K562 (cell line): ENCODE data around the gene JAM2. TPM values are rescaled to one million over a fixed set of nuclear protein-coding genes. Genes with fewer than 3 reads are reported as not detected.

ENCODE experiments used
- ARID3B ChIP-seq: fragments of 250-450 bp; sonication (Bioruptor Pico); IDR thresholded peaks from 2 replicates; pipeline ENCODE4 v1.4.0; 2020; ENCODE audit warnings: borderline replicate concordance
- CCNT2 ChIP-seq: IDR thresholded peaks from 2 replicates; pipeline ENCODE4 v1.6.1; 2011; ENCODE audit warnings: borderline replicate concordance, low read depth, mild to moderate bottlenecking, moderate library complexity, mixed read lengths, low read length; ENCODE audit not compliant: insufficient read length; ENCODE audit errors: extremely low read depth
- CGGBP1 ChIP-seq: fragments of 250-450 bp; sonication (Bioruptor Pico); IDR thresholded peaks from 2 replicates; pipeline ENCODE4 v1.9.0; 2021; ENCODE audit warnings: mild to moderate bottlenecking
- CHAMP1 ChIP-seq: fragments of 450-650 bp; IDR thresholded peaks from 2 replicates; pipeline ENCODE4 v1.6.1; 2016; ENCODE audit warnings: mild to moderate bottlenecking
- DIDO1 ChIP-seq: fragments of 450-650 bp; IDR thresholded peaks from 2 replicates; pipeline ENCODE4 v1.6.1; 2016; ENCODE audit warnings: low read depth, missing biosample characterization, missing genetic modification characterization
- FIP1L1 ChIP-seq: fragments of 200-400 bp; formaldehyde crosslinking; IDR thresholded peaks from 2 replicates; pipeline ENCODE4 v1.6.1; 2018; ENCODE audit warnings: mild to moderate bottlenecking, low read depth, low read length; ENCODE audit not compliant: poor library complexity, severe bottlenecking
- FOXK2 ChIP-seq, 2 experiments: fragments of 450-650 bp; IDR thresholded peaks in 1 of 2; conservative IDR thresholded peaks in 1 of 2; 2 replicates each; pipeline ENCODE4 v1.6.1; 2016; ENCODE audit warnings: low read depth in 2 of 2, mild to moderate bottlenecking in 1 of 2
- GTF2B ChIP-seq: IDR thresholded peaks from 2 replicates; pipeline ENCODE4 v1.6.1; 2011; ENCODE audit not compliant: insufficient read length; ENCODE audit errors: extremely low read depth
- HMG20B ChIP-seq: fragments of 250-450 bp; sonication (Bioruptor Pico); IDR thresholded peaks from 2 replicates; pipeline ENCODE4 v1.5.0; 2021; ENCODE audit warnings: mild to moderate bottlenecking
- KLF1 ChIP-seq: fragments of 450-650 bp; IDR thresholded peaks from 2 replicates; pipeline ENCODE4 v1.6.1; 2016; ENCODE audit warnings: missing genetic modification characterization, missing compliant biosample characterization
- PHB2 ChIP-seq: fragments of 450-650 bp; IDR thresholded peaks from 2 replicates; pipeline ENCODE4 v1.6.1; 2017; ENCODE audit warnings: low read depth
- PHTF2 ChIP-seq: fragments of 250-450 bp; sonication (Bioruptor Pico); IDR thresholded peaks from 2 replicates; pipeline ENCODE4 v1.5.0; 2021; ENCODE audit warnings: mild to moderate bottlenecking
- POLR3A ChIP-seq: IDR thresholded peaks from 2 replicates; pipeline ENCODE4 v1.6.1; 2011; ENCODE audit warnings: borderline replicate concordance, mild to moderate bottlenecking, moderate library complexity; ENCODE audit not compliant: insufficient read length, insufficient read depth; ENCODE audit errors: extremely low read depth
- RCOR1 ChIP-seq, 2 experiments: IDR thresholded peaks; 2 replicates each; pipeline ENCODE4 v1.6.1; 2012; ENCODE audit warnings: low read depth in 2 of 2, low read length in 2 of 2, borderline replicate concordance in 1 of 2, improper control_type of control experiment in 1 of 2
- TAF1 ChIP-seq: IDR thresholded peaks from 2 replicates; pipeline ENCODE4 v1.6.1; 2011; ENCODE audit warnings: mild to moderate bottlenecking, low read length, moderate library complexity; ENCODE audit not compliant: insufficient read depth, control insufficient read depth, severe bottlenecking; ENCODE audit errors: extremely low read depth
- TRIM28 ChIP-seq: fragments of 450-650 bp; IDR thresholded peaks from 2 replicates; pipeline ENCODE4 v1.6.1; 2017
- ZBTB12 ChIP-seq: fragments of 250-450 bp; sonication (Bioruptor Pico); IDR thresholded peaks from 2 replicates; pipeline ENCODE4 v1.4.0; 2020
- ZFP36 ChIP-seq: fragments of 150-350 bp; IDR thresholded peaks from 2 replicates; pipeline ENCODE4 v1.6.1; 2018; ENCODE audit warnings: low read length, low read depth; ENCODE audit not compliant: partially characterized antibody
- ZNF277 ChIP-seq: fragments of 250-450 bp; sonication (Bioruptor Pico); IDR thresholded peaks from 2 replicates; pipeline ENCODE4 v1.8.0; 2022; ENCODE audit warnings: inconsistent platforms, mild to moderate bottlenecking, moderate library complexity, borderline replicate concordance
- ZNF311 ChIP-seq: fragments of 250-450 bp; sonication (Bioruptor Pico); IDR thresholded peaks from 2 replicates; pipeline ENCODE4 v1.4.0; 2020; ENCODE audit warnings: mild to moderate bottlenecking, moderate library complexity
- ZNF586 ChIP-seq: fragments of 450-650 bp; formaldehyde crosslinking; conservative IDR thresholded peaks from 2 replicates; pipeline ENCODE4 v1.4.0; 2020; ENCODE audit warnings: mild to moderate bottlenecking, moderate library complexity
- ZNF589 ChIP-seq: fragments of 200-800 bp; sonication (Bioruptor generic); IDR thresholded peaks from 2 replicates; pipeline ENCODE4 v1.6.1; 2016; ENCODE audit warnings: low read depth, missing genetic modification characterization, missing compliant biosample characterization
- polyA plus RNA-seq, 8 experiments: library from polyadenylated mRNA; depleted of rRNA in 4 of 8; stranded (reverse) in 5 of 8; unstranded in 3 of 8; fragments of >200 nt; fragmentation: Nextera tagmentation in 2 of 8; fragmentation: Illumina TruSeq in 1 of 8; extraction: Ambion mirVana in 2 of 8; extraction: Trizol in 1 of 8; gene quantifications; 2 replicates each; pipeline versions ENCODE4 v1.2.1 to v1.2.3, GENCODE V29; 2011 to 2014; ENCODE audit warnings: inconsistent platforms in 1 of 8, missing spikeins in 1 of 8
- total RNA-seq, 7 experiments: library from RNA; depleted of rRNA in 6 of 7; stranded (reverse); fragments of >200 nt in 6 of 7; fragmentation: Illumina TruSeq in 2 of 7; extraction: Trizol in 2 of 7; gene quantifications; 2 replicates each; pipeline versions ENCODE4 v1.2.1 to v1.2.3, GENCODE V29; 2011 to 2021; ENCODE audit warnings: low replicate concordance in 1 of 7

JAM2 gene
- total and polyA plus RNA-seq, 9 of the 15 experiments (the other 6 are each of a cell fraction or from before 2014, with no cell fraction given) = 0.03 to 0.08 (median 0.07) TPM; not detected in 6

GRCh38 chr21:25734654-25734903 is 95.5 kb downstream of the JAM2 start (continued):
- TF ChIP-seq TAF1 (no peak), CGGBP1 (CRISPR knock-in tag) (no peak), ARID3B (CRISPR knock-in tag) (no peak), GTF2B (peak; percentile 12), PHTF2 (no peak), DIDO1 (tag) (no peak), ZFP36 (no peak), ZNF277 (CRISPR knock-in tag) (no peak), RCOR1 (IDR thresholded peaks at IDR 0.05; ENCODE audit: borderline replicate concordance in 1 of 2, low read depth in 2 of 2, low read length in 2 of 2) (no peak), ZNF586 (no peak), TRIM28 (no peak), FIP1L1 (no peak), ZNF589 (CRISPR knock-in tag) (no peak; the same call in 1 of the 2 replicates), PHB2 (no peak), CHAMP1 (no peak), POLR3A (no peak), FOXK2 (conservative IDR thresholded peaks at IDR 0.05 in 1 of 2, IDR thresholded peaks at IDR 0.05 in 1 of 2; ENCODE audit: low read depth in 2 of 2) (no peak), ZBTB12 (CRISPR knock-in tag) (no peak), HMG20B (0 out of 2 replicates have a peak, but pooled peaks have one; percentile 54), ZNF311 (no peak), KLF1 (no peak), CCNT2 (no peak)
